OCI-LY7 (cell line): ENCODE results near the gene SPAG5. TPM values are rescaled to one million over a fixed set of nuclear protein-coding genes. Genes with fewer than 3 reads are reported as not detected.
A peak's percentile ranks its signal among the peaks of the same experiment; 100 is the strongest.

Experiments
- BruUV-seq: library from RNA; stranded (reverse); fragments of 400-500 nt; replicated peaks from 2 replicates; lab custom pipeline; 2021; lab: Mats Ljungman, UMichigan
- CTCF ChIA-PET: fragments of 300-600 bp; sonication (Branson Sonifier 250); formaldehyde crosslinking; loops from one replicate; lab custom pipeline; 2022; ENCODE audit warnings: antibody characterized with exemption; ENCODE audit not compliant: unreplicated experiment; lab: Charles Lee
- POLR2A ChIA-PET: fragments of 300-600 bp; sonication (Branson Sonifier 250); formaldehyde crosslinking; loops from one replicate; lab custom pipeline; 2022; ENCODE audit warnings: antibody characterized with exemption; lab: Charles Lee
- DNase-seq: peaks from one replicate; pipeline ENCODE4 v3.0.0-alpha.2; 2015; ENCODE audit warnings: low spot score
- H2AFZ ChIP-seq: fragments of 200-600 bp; sonication (generic), shearing (Covaris generic); 2 replicates; pipeline ENCODE4 v1.6.1; 2014; ENCODE audit warnings: mild to moderate bottlenecking, antibody characterized with exemption, low read length, moderate library complexity
- H3K27ac ChIP-seq: fragments of 200-600 bp; sonication (generic); 2 replicates; pipeline ENCODE4 v1.5.1; 2014; ENCODE audit warnings: mixed run types, low read depth, mild to moderate bottlenecking, moderate library complexity, low read length, inconsistent platforms; ENCODE audit not compliant: poor library complexity, severe bottlenecking
- H3K36me3 ChIP-seq: fragments of 200-600 bp; sonication (generic); 2 replicates; pipeline ENCODE4 v1.6.1; 2014; ENCODE audit warnings: mild to moderate bottlenecking, antibody characterized with exemption, low read length, moderate library complexity, mixed read lengths; ENCODE audit not compliant: insufficient read depth
- H3K4me1 ChIP-seq: fragments of 200-600 bp; sonication (generic); 2 replicates; pipeline ENCODE4 v1.5.1; 2014; ENCODE audit warnings: mild to moderate bottlenecking, low read length; ENCODE audit not compliant: insufficient read depth, poor library complexity, severe bottlenecking
- H3K4me2 ChIP-seq: fragments of 200-600 bp; sonication (generic); 2 replicates; pipeline ENCODE4 v1.6.1; 2014; ENCODE audit warnings: mild to moderate bottlenecking, low read length
- H3K4me3 ChIP-seq: fragments of 200-600 bp; sonication (generic); 2 replicates; pipeline ENCODE4 v1.5.1; 2014; ENCODE audit warnings: mild to moderate bottlenecking, low read depth, low read length; ENCODE audit not compliant: poor library complexity, severe bottlenecking
- H3K79me2 ChIP-seq: fragments of 200-600 bp; sonication (generic); 2 replicates; pipeline ENCODE4 v1.6.1; 2016; ENCODE audit warnings: low read depth, mild to moderate bottlenecking, low read length, moderate library complexity, mixed read lengths; ENCODE audit not compliant: insufficient read depth
- H3K9me2 ChIP-seq: fragments of 200-600 bp; sonication (generic); 2 replicates; pipeline ENCODE4 v1.6.1; 2016; ENCODE audit warnings: mild to moderate bottlenecking, low read length, mixed read lengths; ENCODE audit not compliant: insufficient read depth
- H3K9me3 ChIP-seq: fragments of 200-600 bp; sonication (generic); 2 replicates; pipeline ENCODE4 v1.6.1; 2014; ENCODE audit warnings: mild to moderate bottlenecking, mixed run types, low read length, mixed read lengths
- H4K20me1 ChIP-seq: fragments of 200-600 bp; sonication (generic); 2 replicates; pipeline ENCODE4 v1.6.1; 2014; ENCODE audit warnings: mild to moderate bottlenecking, antibody characterized with exemption, low read length, moderate library complexity, mixed read lengths; ENCODE audit not compliant: insufficient read depth
- CTCF ChIP-seq: fragments of 200-600 bp; sonication (generic); conservative IDR thresholded peaks from 2 replicates; pipeline ENCODE4 v1.5.1; 2014; ENCODE audit warnings: mild to moderate bottlenecking, antibody characterized with exemption, low read length, moderate library complexity, mixed read lengths
- EZH2phosphoT487 ChIP-seq: fragments of 200-600 bp; sonication (generic); IDR thresholded peaks from 2 replicates; pipeline ENCODE4 v1.6.1; 2018; ENCODE audit warnings: low read depth, borderline replicate concordance, mild to moderate bottlenecking, mixed run types, antibody characterized with exemption, low read length, moderate library complexity, mixed read lengths
- intact Hi-C: fragments of 100-400 bp; cut with micrococcal nuclease; formaldehyde crosslinking; loops from one replicate; pipeline ENCODE4 v1.10.0; 2022; ENCODE audit not compliant: unreplicated experiment
- total RNA-seq, 2 experiments: library from RNA; depleted of rRNA in 1 of 2; stranded (reverse); fragments of >200 nt in 1 of 2; shearing (Covaris generic) in 1 of 2; gene quantifications; 2 replicates each; pipeline ENCODE4 v1.2.3, GENCODE V29; 2014 to 2022

The SPAG5 gene
- total RNA-seq, 2 experiments from 2014 or later = 152 to 161 TPM

- Histone ChIP-seq H3K36me3 (peaks cover 88% of the 10 kb centered on the region), H4K20me1 (no peaks in the 10 kb centered on the region), H3K4me2 (no peak overlapping the region), H3K79me2 (no peaks in the 10 kb centered on the region), H3K4me1 (peaks cover 7% of the 10 kb centered on the region), H3K9me3 (no peaks in the 10 kb centered on the region), H3K9me2 (no peaks in the 10 kb centered on the region), H2AFZ (no peak overlapping the region), H3K27ac (no peak overlapping the region), H3K4me3 (no peak overlapping the region)
- no peak for TF ChIP-seq CTCF
- TF ChIP-seq EZH2phosphoT487 = no peak
- ChIA-PET CTCF (no interaction called here), POLR2A (no interaction called here)
- no peak for DNase-seq
- intact Hi-C loops = no loop called here
- BruUV-seq = no TSS peak
Observed at GRCh38 chr17:28579526-28579925, 19.3 kb downstream of the SPAG5 start.

GRCh38 chr17:28578246-28579195 is 20.3 kb downstream of the SPAG5 start:
- no peak for TF ChIP-seq CTCF
- no peak for TF ChIP-seq EZH2phosphoT487
- BruUV-seq = no TSS peak
- Histone ChIP-seq H3K9me3 (no peaks in the 10 kb centered on the region), H3K27ac (peak overlapping the region; percentile 58), H3K4me1 (peaks cover 7% of the 10 kb centered on the region), H3K4me2 (no peak overlapping the region), H2AFZ (no peak overlapping the region), H3K36me3 (peaks cover 83% of the 10 kb centered on the region), H4K20me1 (no peaks in the 10 kb centered on the region), H3K79me2 (no peaks in the 10 kb centered on the region), H3K9me2 (no peaks in the 10 kb centered on the region), H3K4me3 (no peak overlapping the region)
- no peak for DNase-seq
- intact Hi-C loops = no loop called here
- ChIA-PET CTCF (no interaction called here), POLR2A (no interaction called here)

- DNase-seq = no peak
- TF ChIP-seq EZH2phosphoT487 (no peak), CTCF (no peak)
Observed at GRCh38 chr17:28577466-28577824, 21.4 kb downstream of the SPAG5 start.

More at GRCh38 chr17:28577466-28577824, 21.4 kb downstream of the SPAG5 start:
- no peak overlapping the region for H2AFZ ChIP-seq
- no peaks in the 10 kb centered on the region for H3K9me2 ChIP-seq
- CTCF ChIA-PET = interaction anchor here (0.9 to 1.3 kb wide), 2 partner anchors 21 to 70 kb away, joined by 3 to 5 read pairs; no protein-coding TSS in a partner anchor
- H3K4me1 ChIP-seq = peaks cover 11% of the 10 kb centered on the region
- no peak overlapping the region for H3K4me3 ChIP-seq
- H3K27ac ChIP-seq = peak overlapping the region; percentile 58
- H3K9me3 ChIP-seq = no peaks in the 10 kb centered on the region
- no peaks in the 10 kb centered on the region for H4K20me1 ChIP-seq
- H3K79me2 ChIP-seq = no peaks in the 10 kb centered on the region
- no TSS peak for BruUV-seq
- intact Hi-C loops = no loop called here
- POLR2A ChIA-PET = interaction anchor here (0.9 to 1.6 kb wide), 4 partner anchors 9 to 67 kb away, joined by 3 to 13 read pairs (median 6); no protein-coding TSS in a partner anchor
- peaks cover 73% of the 10 kb centered on the region for H3K36me3 ChIP-seq
- peak overlapping the region; percentile 50; the same call in 1 of the 2 replicates for H3K4me2 ChIP-seq
